GM18907 (cell line): ENCODE results near the gene TBC1D10B.
A peak's percentile ranks its signal among the peaks of the same experiment; 100 is the strongest.

Experiments
- ATAC-seq: cut with Tn5 transposase; IDR thresholded peaks from one replicate; pipeline ENCODE4 v1.9.1; 2021; ENCODE audit warnings: mild to moderate bottlenecking, moderate library complexity; ENCODE audit not compliant: unreplicated experiment

The TBC1D10B gene

GRCh38 chr16:30370456-30371247, at the start of gene TBC1D10B:
TSS of gene TBC1D10B (minus strand) at chr16:30370494. CDS start at chr16:30370183, 311 bp downstream.
- ATAC-seq, result peak; percentile 80

GRCh38 chr16:30418350-30419181, 48.3 kb upstream of the TBC1D10B start:
- no peak for ATAC-seq

GRCh38 chr16:30417529-30418349, 47.4 kb upstream of the TBC1D10B start:
- ATAC-seq, result peak; percentile 79

- ATAC-seq, result no peak
These were observed 46.6 kb upstream of the TBC1D10B start for GRCh38 chr16:30416624-30417528.

GRCh38 chr16:30416047-30416603, 45.8 kb upstream of the TBC1D10B start:
- ATAC-seq, result no peak

- no peak for ATAC-seq
These were observed 43.9 kb upstream of the TBC1D10B start for GRCh38 chr16:30414159-30414558.

- ATAC-seq, result no peak
These were observed 43.0 kb upstream of the TBC1D10B start for GRCh38 chr16:30413112-30413806.

- peak; percentile 57 for ATAC-seq
These were observed 39.1 kb upstream of the TBC1D10B start for GRCh38 chr16:30409125-30410060.

- peak; percentile 2 for ATAC-seq
These were observed 37.7 kb upstream of the TBC1D10B start for GRCh38 chr16:30407804-30408534.

- ATAC-seq, result peak; percentile 76
These were observed 37.0 kb upstream of the TBC1D10B start, which contains the start of gene ZNF771 for GRCh38 chr16:30407102-30407803. TSS of gene ZNF771 (plus strand) at chr16:30407606. CDS start at chr16:30408054, 448 bp downstream.

GRCh38 chr16:30406795-30407101, 36.5 kb upstream of the TBC1D10B start:
- ATAC-seq, result peak; percentile 5

GRCh38 chr16:30401768-30402425, 31.6 kb upstream of the TBC1D10B start:
- no peak for ATAC-seq

GRCh38 chr16:30399435-30400186, 29.3 kb upstream of the TBC1D10B start:
- ATAC-seq, result no peak

- no peak for ATAC-seq
These were observed 28.6 kb upstream of the TBC1D10B start for GRCh38 chr16:30398661-30399434.
